Smooth muscle cell (in vitro differentiated cells): Measurements from ENCODE around the gene ASB16. TPM values are rescaled to one million over a fixed set of nuclear protein-coding genes. Genes with fewer than 3 reads are reported as not detected.

Experiments
- DNase-seq: peaks from one replicate; lab custom pipeline; 2025; ENCODE audit not compliant: unreplicated experiment; lab: John Stamatoyannopoulos, UW
- H2AFZ ChIP-seq: fragments of 200-600 bp; sonication (generic); 2 replicates; pipeline ENCODE4 v1.6.0; 2016; ENCODE audit warnings: antibody characterized with exemption, low read depth, mild to moderate bottlenecking
- H3F3A ChIP-seq: fragments of 200-600 bp; sonication (generic); 2 replicates; pipeline ENCODE4 v1.6.0; 2017; ENCODE audit warnings: antibody characterized with exemption, low read depth
- H3K27ac ChIP-seq: fragments of 200-600 bp; sonication (generic); 2 replicates; pipeline ENCODE4 v1.5.1; 2016; ENCODE audit warnings: low read depth, mild to moderate bottlenecking
- H3K27me3 ChIP-seq: fragments of 200-600 bp; sonication (generic); 2 replicates; pipeline ENCODE4 v1.6.1; 2016; ENCODE audit warnings: low read depth, mild to moderate bottlenecking
- H3K36me3 ChIP-seq: fragments of 200-600 bp; sonication (generic); 2 replicates; pipeline ENCODE4 v1.5.1; 2016; ENCODE audit warnings: low read depth
- H3K4me1 ChIP-seq: fragments of 200-600 bp; sonication (generic); 2 replicates; pipeline ENCODE4 v1.5.1; 2016; ENCODE audit warnings: low read depth
- H3K4me2 ChIP-seq: fragments of 200-600 bp; sonication (generic); 2 replicates; pipeline ENCODE4 v1.6.0; 2016; ENCODE audit warnings: mild to moderate bottlenecking
- H3K4me3 ChIP-seq: fragments of 200-600 bp; sonication (generic); 2 replicates; pipeline ENCODE4 v1.5.1; 2016; ENCODE audit warnings: mild to moderate bottlenecking
- H3K79me2 ChIP-seq: fragments of 200-600 bp; sonication (generic); 2 replicates; pipeline ENCODE4 v1.6.0; 2016; ENCODE audit warnings: low read depth, mild to moderate bottlenecking
- H3K9ac ChIP-seq: fragments of 200-600 bp; sonication (generic); 2 replicates; pipeline ENCODE4 v1.6.0; 2016; ENCODE audit warnings: low read depth
- H3K9me3 ChIP-seq: fragments of 200-600 bp; sonication (generic); replicated peaks from 2 replicates; pipeline ENCODE4 v1.5.1; 2016; ENCODE audit warnings: low read depth
- H4K20me1 ChIP-seq: fragments of 200-600 bp; sonication (generic); 2 replicates; pipeline ENCODE4 v1.6.0; 2016; ENCODE audit warnings: low read depth
- WGBS: methylation state at CpG from one replicate; pipeline ENCODE4 v1.1.7; 2016; ENCODE audit warnings: low lambda C conversion rate; 5-methylcytosine and 5-hydroxymethylcytosine counted together
- polyA plus RNA-seq: library from polyadenylated mRNA; unstranded; fragments of >200 nt; fragmentation: Nextera tagmentation; extraction: Ambion mirVana; gene quantifications from 2 replicates; pipeline ENCODE4 v1.2.1, GENCODE V29; 2016
- total RNA-seq: library from RNA; depleted of rRNA; stranded (reverse); fragments of >200 nt; gene quantifications from 2 replicates; pipeline ENCODE4 v1.2.3, GENCODE V29; 2014
- TF ChIP-seq, protein P1 (sequence below): fragments of 200-600 bp; sonication (generic); IDR thresholded peaks from 2 replicates; pipeline ENCODE4 v1.5.1; 2017; ENCODE audit warnings: borderline replicate concordance, mild to moderate bottlenecking, antibody characterized with exemption; ENCODE audit not compliant: insufficient read depth, poor library complexity, severe bottlenecking

The ASB16 gene
- total and polyA plus RNA-seq, 2 experiments from 2014 or later: 0.35 TPM; not detected in 1

DNA sequence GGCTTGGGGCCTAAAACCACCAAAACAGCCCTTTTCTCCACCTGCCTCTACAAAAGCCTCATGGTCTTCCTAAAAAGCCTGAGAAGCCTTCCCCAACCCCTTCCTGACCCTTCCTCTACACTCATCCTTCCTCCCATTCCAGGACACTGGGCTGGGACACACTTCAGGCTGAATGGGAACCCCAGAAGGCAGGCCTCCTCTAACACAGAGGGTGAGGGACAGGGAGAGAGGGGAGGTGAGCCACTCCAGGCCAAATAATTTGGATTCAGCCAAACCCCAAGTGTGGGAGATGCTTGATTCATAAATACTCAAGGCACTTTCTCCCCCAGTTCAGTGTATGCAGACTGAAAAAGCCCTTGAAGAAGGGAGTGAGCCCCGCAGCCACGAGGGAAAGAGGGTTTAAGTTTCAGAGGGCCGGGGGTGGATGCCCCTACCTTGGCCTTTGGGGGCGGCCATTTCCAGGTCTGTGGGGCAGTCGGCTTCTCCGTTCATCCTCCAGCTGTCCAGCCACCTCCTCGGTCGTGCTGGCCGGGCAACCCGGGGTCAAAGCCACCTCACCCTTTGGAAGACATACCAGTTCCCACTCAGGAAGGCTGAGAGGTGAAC lies 47.3 kb downstream of the ASB16 start:
- TF ChIP-seq, protein P1, sequence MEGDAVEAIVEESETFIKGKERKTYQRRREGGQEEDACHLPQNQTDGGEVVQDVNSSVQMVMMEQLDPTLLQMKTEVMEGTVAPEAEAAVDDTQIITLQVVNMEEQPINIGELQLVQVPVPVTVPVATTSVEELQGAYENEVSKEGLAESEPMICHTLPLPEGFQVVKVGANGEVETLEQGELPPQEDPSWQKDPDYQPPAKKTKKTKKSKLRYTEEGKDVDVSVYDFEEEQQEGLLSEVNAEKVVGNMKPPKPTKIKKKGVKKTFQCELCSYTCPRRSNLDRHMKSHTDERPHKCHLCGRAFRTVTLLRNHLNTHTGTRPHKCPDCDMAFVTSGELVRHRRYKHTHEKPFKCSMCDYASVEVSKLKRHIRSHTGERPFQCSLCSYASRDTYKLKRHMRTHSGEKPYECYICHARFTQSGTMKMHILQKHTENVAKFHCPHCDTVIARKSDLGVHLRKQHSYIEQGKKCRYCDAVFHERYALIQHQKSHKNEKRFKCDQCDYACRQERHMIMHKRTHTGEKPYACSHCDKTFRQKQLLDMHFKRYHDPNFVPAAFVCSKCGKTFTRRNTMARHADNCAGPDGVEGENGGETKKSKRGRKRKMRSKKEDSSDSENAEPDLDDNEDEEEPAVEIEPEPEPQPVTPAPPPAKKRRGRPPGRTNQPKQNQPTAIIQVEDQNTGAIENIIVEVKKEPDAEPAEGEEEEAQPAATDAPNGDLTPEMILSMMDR: no peak
- peaks cover 27% of the 10 kb centered on the region for H3K79me2 ChIP-seq
- DNase-seq: no peak
- no peak overlapping the region for H2AFZ ChIP-seq
- no peaks in the 10 kb centered on the region for H3K36me3 ChIP-seq
- H3F3A ChIP-seq: peaks cover 4% of the 10 kb centered on the region
- peak overlapping the region; percentile 99 for H3K4me3 ChIP-seq
- H3K4me2 ChIP-seq: peak overlapping the region; percentile 96
- no peak overlapping the region for H3K27ac ChIP-seq
- H3K4me1 ChIP-seq: no peaks in the 10 kb centered on the region
- no peaks in the 10 kb centered on the region for H3K27me3 ChIP-seq
- H3K9me3 ChIP-seq: no peaks in the 10 kb centered on the region
- H4K20me1 ChIP-seq: peaks cover 30% of the 10 kb centered on the region
- H3K9ac ChIP-seq: no peak overlapping the region
- WGBS: 18% methylated on average over 10 of the region's 10 CpGs

DNA sequence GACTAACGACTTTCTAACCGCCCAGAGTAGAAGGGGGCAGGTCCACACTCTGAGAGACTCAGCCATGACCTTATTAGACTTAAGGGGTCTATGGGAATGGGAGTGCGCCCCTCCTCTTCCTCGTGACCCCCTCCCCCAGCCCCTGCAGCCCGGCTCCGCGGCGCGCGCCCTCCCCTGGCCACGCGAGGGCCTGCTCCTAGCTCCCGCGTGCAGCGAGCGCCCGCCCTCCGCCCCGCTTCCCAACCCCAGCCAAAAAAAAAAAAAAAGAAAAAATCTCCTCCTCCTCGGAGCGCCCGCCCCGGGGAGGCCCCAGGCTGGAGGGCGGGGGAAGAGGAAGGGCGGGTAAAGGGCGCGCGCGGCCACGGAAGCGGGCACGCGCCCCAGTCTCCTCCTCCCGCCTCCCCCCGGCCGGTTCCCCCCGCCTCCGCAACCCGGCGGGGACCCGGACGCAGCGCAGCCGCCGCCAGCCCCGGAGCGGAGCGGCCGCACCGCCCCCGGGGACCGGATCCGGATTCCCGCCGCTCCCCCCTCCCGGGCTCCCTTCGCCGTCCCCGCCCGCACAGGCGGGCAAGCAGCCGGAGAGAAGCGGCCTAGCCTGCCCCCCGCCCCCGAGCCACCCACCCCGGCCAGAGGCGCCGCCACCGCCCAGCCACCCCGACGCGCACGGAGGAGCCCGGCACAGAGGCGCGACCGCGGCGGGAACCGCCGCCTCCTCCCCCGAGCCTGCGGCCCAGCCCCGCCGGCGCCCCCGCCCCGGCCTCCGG lies 48.0 kb downstream of the ASB16 start:
- peaks cover 30% of the 10 kb centered on the region for H4K20me1 ChIP-seq
- TF ChIP-seq, protein P1: peak; percentile 48

DNA sequence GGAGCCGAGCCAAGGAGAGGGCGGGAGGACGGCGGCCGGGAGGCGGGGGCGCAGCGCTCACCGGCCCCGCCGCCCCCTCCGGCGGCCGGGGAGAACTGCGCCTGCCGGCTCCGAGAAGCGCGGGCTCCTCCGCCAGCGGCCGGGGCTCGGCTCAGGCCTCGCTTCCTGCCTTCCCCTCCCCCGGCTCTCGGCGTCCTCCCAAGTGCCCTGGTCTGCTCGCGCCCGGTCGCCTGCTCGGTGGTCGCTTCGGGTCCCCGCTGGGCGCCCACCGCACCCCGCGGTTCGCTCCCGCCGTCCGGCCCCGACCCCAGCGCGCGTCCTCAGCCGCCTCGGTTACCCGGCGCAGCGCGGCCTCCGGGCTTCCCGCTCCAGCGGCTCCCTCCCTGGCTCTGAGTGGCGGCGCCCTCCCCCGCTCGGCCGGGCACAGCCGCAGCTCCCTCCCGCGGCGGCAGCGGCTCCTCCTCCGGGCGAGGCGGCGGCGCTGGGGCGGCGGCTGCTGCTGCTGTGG lies 48.7 kb downstream of the ASB16 start:
- H3K9me3 ChIP-seq: no peaks in the 10 kb centered on the region
- peak overlapping the region; percentile 80 for H3K9ac ChIP-seq
- H3K36me3 ChIP-seq: no peaks in the 10 kb centered on the region
- peaks cover 4% of the 10 kb centered on the region for H3F3A ChIP-seq
- H3K27ac ChIP-seq: peak overlapping the region; percentile 89
- TF ChIP-seq, protein P1: peak; percentile 39
- WGBS: 3% methylated on average over 40 of the region's 73 CpGs
- H3K4me2 ChIP-seq: peak overlapping the region; percentile 96
- H3K4me3 ChIP-seq: peak overlapping the region; percentile 99
- no peak for DNase-seq
- H4K20me1 ChIP-seq: peaks cover 30% of the 10 kb centered on the region
- H3K79me2 ChIP-seq: peaks cover 27% of the 10 kb centered on the region
- no peaks in the 10 kb centered on the region for H3K27me3 ChIP-seq
- H2AFZ ChIP-seq: no peak overlapping the region
- no peaks in the 10 kb centered on the region for H3K4me1 ChIP-seq

More for the DNA sequence above, 48.0 kb downstream of the ASB16 start:
- Histone ChIP-seq H3F3A (peaks cover 4% of the 10 kb centered on the region), H3K4me1 (no peaks in the 10 kb centered on the region), H3K4me3 (peak overlapping the region; percentile 99), H3K9me3 (no peaks in the 10 kb centered on the region), H3K79me2 (peaks cover 27% of the 10 kb centered on the region), H2AFZ (no peak overlapping the region), H3K27ac (peak overlapping the region; percentile 89), H3K9ac (peak overlapping the region; percentile 81), H3K27me3 (no peaks in the 10 kb centered on the region), H3K4me2 (peak overlapping the region; percentile 96), H3K36me3 (no peaks in the 10 kb centered on the region)
- DNase-seq: peak; percentile 86
- WGBS: 0% methylated on average over 2 of the region's 89 CpGs
